Measurements from ENCODE around the gene FAM13A.

DNA sequence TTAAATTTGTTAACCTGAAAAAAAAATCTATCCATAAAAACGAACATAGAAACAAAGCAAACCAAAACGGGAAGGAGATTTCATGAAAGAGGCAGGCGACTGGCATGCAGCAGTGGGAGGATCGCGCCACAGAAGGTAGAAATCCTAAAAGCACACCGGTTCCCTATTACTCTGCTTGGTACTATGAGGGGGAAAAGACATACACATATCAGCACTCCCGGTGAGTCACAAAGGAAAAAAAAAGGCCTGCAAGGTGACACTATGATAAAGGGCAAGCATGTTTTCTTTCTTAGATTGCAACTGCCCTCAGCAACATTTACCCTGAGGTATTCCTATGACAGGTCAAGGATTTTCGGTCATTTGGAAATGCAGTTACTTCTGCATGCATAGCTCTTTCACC lies 298.7 kb downstream of the FAM13A start:
- TF ChIP-seq, protein P1, sequence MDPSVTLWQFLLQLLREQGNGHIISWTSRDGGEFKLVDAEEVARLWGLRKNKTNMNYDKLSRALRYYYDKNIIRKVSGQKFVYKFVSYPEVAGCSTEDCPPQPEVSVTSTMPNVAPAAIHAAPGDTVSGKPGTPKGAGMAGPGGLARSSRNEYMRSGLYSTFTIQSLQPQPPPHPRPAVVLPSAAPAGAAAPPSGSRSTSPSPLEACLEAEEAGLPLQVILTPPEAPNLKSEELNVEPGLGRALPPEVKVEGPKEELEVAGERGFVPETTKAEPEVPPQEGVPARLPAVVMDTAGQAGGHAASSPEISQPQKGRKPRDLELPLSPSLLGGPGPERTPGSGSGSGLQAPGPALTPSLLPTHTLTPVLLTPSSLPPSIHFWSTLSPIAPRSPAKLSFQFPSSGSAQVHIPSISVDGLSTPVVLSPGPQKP (CRISPR knock-in tag; IDR thresholded peaks at IDR 0.05): no peak
- TF ChIP-seq, protein P2, sequence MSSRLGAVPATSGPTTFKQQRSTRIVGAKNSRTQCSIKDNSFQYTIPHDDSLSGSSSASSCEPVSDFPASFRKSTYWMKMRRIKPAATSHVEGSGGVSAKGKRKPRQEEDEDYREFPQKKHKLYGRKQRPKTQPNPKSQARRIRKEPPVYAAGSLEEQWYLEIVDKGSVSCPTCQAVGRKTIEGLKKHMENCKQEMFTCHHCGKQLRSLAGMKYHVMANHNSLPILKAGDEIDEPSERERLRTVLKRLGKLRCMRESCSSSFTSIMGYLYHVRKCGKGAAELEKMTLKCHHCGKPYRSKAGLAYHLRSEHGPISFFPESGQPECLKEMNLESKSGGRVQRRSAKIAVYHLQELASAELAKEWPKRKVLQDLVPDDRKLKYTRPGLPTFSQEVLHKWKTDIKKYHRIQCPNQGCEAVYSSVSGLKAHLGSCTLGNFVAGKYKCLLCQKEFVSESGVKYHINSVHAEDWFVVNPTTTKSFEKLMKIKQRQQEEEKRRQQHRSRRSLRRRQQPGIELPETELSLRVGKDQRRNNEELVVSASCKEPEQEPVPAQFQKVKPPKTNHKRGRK (tag; IDR thresholded peaks at IDR 0.05): no peak
- TF ChIP-seq SMARCA5 (IDR thresholded peaks at IDR 0.05): no peak
- no peak for TF ChIP-seq POLR2A (conservative IDR thresholded peaks at IDR 0.05)
- TF ChIP-seq, protein P3, sequence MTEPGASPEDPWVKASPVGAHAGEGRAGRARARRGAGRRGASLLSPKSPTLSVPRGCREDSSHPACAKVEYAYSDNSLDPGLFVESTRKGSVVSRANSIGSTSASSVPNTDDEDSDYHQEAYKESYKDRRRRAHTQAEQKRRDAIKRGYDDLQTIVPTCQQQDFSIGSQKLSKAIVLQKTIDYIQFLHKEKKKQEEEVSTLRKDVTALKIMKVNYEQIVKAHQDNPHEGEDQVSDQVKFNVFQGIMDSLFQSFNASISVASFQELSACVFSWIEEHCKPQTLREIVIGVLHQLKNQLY (CRISPR knock-in tag; conservative IDR thresholded peaks at IDR 0.05): no peak
- TF ChIP-seq MTA2 (IDR thresholded peaks at IDR 0.05; ENCODE audit: low read depth): 0 out of 2 replicates have a peak, but pooled peaks have one; percentile 18
- TF ChIP-seq, protein P4, sequence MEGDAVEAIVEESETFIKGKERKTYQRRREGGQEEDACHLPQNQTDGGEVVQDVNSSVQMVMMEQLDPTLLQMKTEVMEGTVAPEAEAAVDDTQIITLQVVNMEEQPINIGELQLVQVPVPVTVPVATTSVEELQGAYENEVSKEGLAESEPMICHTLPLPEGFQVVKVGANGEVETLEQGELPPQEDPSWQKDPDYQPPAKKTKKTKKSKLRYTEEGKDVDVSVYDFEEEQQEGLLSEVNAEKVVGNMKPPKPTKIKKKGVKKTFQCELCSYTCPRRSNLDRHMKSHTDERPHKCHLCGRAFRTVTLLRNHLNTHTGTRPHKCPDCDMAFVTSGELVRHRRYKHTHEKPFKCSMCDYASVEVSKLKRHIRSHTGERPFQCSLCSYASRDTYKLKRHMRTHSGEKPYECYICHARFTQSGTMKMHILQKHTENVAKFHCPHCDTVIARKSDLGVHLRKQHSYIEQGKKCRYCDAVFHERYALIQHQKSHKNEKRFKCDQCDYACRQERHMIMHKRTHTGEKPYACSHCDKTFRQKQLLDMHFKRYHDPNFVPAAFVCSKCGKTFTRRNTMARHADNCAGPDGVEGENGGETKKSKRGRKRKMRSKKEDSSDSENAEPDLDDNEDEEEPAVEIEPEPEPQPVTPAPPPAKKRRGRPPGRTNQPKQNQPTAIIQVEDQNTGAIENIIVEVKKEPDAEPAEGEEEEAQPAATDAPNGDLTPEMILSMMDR (IDR thresholded peaks at IDR 0.05 in 2 of 3, conservative IDR thresholded peaks at IDR 0.05 in 1 of 3; ENCODE audit: insufficient read depth in 2 of 3, low read depth in 1 of 3, low read length in 3 of 3): no peak
- TF ChIP-seq, protein P5, sequence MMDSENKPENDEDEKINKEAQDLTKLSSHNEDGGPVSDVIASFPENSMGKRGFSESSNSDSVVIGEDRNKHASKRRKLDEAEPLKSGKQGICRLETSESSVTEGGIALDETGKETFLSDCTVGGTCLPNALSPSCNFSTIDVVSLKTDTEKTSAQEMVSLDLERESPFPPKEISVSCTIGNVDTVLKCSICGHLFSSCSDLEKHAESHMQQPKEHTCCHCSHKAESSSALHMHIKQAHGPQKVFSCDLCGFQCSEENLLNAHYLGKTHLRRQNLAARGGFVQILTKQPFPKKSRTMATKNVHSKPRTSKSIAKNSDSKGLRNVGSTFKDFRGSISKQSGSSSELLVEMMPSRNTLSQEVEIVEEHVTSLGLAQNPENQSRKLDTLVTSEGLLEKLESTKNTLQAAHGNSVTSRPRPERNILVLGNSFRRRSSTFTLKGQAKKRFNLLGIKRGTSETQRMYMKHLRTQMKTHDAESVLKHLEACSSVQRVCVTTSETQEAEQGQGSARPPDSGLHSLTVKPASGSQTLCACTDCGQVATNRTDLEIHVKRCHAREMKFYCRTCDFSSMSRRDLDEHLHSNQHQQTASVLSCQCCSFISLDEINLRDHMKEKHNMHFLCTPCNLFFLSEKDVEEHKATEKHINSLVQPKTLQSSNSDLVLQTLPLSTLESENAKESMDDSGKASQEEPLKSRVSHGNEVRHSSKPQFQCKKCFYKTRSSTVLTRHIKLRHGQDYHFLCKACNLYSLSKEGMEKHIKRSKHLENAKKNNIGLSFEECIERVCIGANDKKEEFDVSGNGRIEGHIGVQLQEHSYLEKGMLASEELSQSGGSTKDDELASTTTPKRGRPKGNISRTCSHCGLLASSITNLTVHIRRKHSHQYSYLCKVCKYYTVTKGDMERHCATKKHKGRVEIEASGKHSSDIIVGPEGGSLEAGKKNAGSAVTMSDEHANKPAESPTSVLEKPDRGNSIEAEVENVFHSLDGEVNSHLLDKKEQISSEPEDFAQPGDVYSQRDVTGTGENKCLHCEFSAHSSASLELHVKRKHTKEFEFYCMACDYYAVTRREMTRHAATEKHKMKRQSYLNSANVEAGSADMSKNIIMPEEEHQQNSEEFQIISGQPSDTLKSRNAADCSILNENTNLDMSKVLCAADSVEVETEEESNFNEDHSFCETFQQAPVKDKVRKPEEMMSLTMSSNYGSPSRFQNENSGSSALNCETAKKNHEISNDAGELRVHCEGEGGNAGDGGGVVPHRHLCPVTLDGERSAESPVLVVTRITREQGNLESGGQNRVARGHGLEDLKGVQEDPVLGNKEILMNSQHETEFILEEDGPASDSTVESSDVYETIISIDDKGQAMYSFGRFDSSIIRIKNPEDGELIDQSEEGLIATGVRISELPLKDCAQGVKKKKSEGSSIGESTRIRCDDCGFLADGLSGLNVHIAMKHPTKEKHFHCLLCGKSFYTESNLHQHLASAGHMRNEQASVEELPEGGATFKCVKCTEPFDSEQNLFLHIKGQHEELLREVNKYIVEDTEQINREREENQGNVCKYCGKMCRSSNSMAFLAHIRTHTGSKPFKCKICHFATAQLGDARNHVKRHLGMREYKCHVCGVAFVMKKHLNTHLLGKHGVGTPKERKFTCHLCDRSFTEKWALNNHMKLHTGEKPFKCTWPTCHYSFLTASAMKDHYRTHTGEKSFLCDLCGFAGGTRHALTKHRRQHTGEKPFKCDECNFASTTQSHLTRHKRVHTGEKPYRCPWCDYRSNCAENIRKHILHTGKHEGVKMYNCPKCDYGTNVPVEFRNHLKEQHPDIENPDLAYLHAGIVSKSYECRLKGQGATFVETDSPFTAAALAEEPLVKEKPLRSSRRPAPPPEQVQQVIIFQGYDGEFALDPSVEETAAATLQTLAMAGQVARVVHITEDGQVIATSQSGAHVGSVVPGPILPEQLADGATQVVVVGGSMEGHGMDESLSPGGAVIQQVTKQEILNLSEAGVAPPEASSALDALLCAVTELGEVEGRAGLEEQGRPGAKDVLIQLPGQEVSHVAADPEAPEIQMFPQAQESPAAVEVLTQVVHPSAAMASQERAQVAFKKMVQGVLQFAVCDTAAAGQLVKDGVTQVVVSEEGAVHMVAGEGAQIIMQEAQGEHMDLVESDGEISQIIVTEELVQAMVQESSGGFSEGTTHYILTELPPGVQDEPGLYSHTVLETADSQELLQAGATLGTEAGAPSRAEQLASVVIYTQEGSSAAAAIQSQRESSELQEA (IDR thresholded peaks at IDR 0.05; ENCODE audit: low read depth): no peak
- TF ChIP-seq MAFK (IDR thresholded peaks at IDR 0.05; ENCODE audit: low read length): no peak
- no peak for TF ChIP-seq ZNF589 (CRISPR knock-in tag; IDR thresholded peaks at IDR 0.05; ENCODE audit: low read depth)
- no peak for TF ChIP-seq RBBP5 (IDR thresholded peaks at IDR 0.05; ENCODE audit: borderline replicate concordance, insufficient read depth, low read length, poor library complexity, severe bottlenecking)
- TF ChIP-seq ZNF24 (IDR thresholded peaks at IDR 0.05): no peak
- peak; percentile 78 for TF ChIP-seq TEAD4 (IDR thresholded peaks at IDR 0.05; ENCODE audit: low read length)
- TF ChIP-seq TEAD4 (CRISPR knock-in tag; IDR thresholded peaks at IDR 0.05; ENCODE audit: borderline replicate concordance): no peak

Data from K562 (cell line).